Erythroblast (primary cell): ENCODE results near the gene BIRC6.

Experiments
- GATA1 ChIP-seq: IDR thresholded peaks from 2 replicates; pipeline ENCODE4 v1.6.1; 2011; ENCODE audit warnings: low read depth, mild to moderate bottlenecking, control low read depth, low read length, moderate library complexity
- POLR2A ChIP-seq: IDR thresholded peaks from 2 replicates; pipeline ENCODE4 v1.6.1; 2011; ENCODE audit warnings: mild to moderate bottlenecking, low read length

- TF ChIP-seq POLR2A (no peak), GATA1 (no peak)
Measured at GRCh38 chr2:32418778-32419177, 62.0 kb downstream of the BIRC6 start.
